HCT116 (cell line): ENCODE measurements around the gene NEB. TPM values are rescaled to one million over a fixed set of nuclear protein-coding genes. Genes with fewer than 3 reads are reported as not detected.

Experiments used
- ATAC-seq: fragments of 200-7000 bp; cut with Tn5 transposase; 2 replicates; pipeline ENCODE4 v1.9.1; 2020; ENCODE audit warnings: mild to moderate bottlenecking, moderate library complexity
- BruUV-seq: library from RNA; stranded (reverse); fragments of 400-500 nt; replicated peaks from 2 replicates; lab custom pipeline; 2021; lab: Mats Ljungman, UMichigan
- CTCF ChIA-PET: fragments of 300-600 bp; sonication (Branson Sonifier 250); formaldehyde crosslinking; loops from one replicate; lab custom pipeline; 2021; ENCODE audit warnings: antibody characterized with exemption; lab: Charles Lee
- POLR2A ChIA-PET: fragments of 300-600, 350-600 bp; sonication (Branson Sonifier 250); formaldehyde crosslinking; loops from one replicate; lab custom pipeline; 2021; ENCODE audit warnings: antibody characterized with exemption; lab: Charles Lee
- RAD21 ChIA-PET, 2 experiments: fragments of 300-600 bp; sonication (Branson Sonifier 250); formaldehyde crosslinking; loops; one replicate each; lab custom pipeline; 2023; ENCODE audit warnings: low total read pairs in 2 of 2; ENCODE audit not compliant: uncharacterized antibody in 2 of 2, unreplicated experiment in 2 of 2, low non-redundant PET in 1 of 2; lab: Charles Lee
- DNase-seq: peaks from one replicate; pipeline ENCODE4 v3.0.0-alpha.2; 2010; ENCODE audit warnings: low read depth, low spot score
- H2AFZ ChIP-seq: fragments of 200-600 bp; shearing (Covaris generic), sonication (generic); 2 replicates; pipeline ENCODE4 v1.6.1; 2017; ENCODE audit warnings: low read depth, mixed run types, mixed read lengths, antibody characterized with exemption, low read length; ENCODE audit not compliant: poor library complexity, severe bottlenecking
- H3K27ac ChIP-seq: 2 replicates; pipeline ENCODE4 v1.5.1; 2012; ENCODE audit warnings: low read depth, low read length
- H3K27me3 ChIP-seq: fragments of 200-600 bp; sonication (generic); 2 replicates; pipeline ENCODE4 v1.6.1; 2016; ENCODE audit warnings: mixed run types, low read length, mixed read lengths; ENCODE audit not compliant: insufficient read depth
- H3K36me3 ChIP-seq, 2 experiments: fragments of 200-500 bp in 1 of 2; fragments of 200-600 bp in 1 of 2; sonication (Bioruptor generic) in 1 of 2; sonication (generic) in 1 of 2; 2 replicates each; pipeline versions ENCODE4 v1.5.1 to v1.6.1; 2014 to 2016; ENCODE audit warnings: low read length in 2 of 2, inconsistent platforms in 1 of 2, mixed read lengths in 1 of 2, mixed run types in 1 of 2; ENCODE audit not compliant: insufficient read depth in 2 of 2, control insufficient read depth in 1 of 2
- H3K4me1 ChIP-seq, 2 experiments: fragments of 200-600 bp in 1 of 2; sonication (generic) in 1 of 2; 2 replicates each; pipeline versions ENCODE4 v1.5.1 to v1.6.1; 2012 to 2017; ENCODE audit warnings: low read length in 2 of 2, inconsistent platforms in 1 of 2, mild to moderate bottlenecking in 1 of 2, mixed read lengths in 1 of 2, mixed run types in 1 of 2, moderate library complexity in 1 of 2; ENCODE audit not compliant: insufficient read depth in 2 of 2, control insufficient read depth in 1 of 2
- H3K4me2 ChIP-seq: fragments of 200-600 bp; sonication (generic); 2 replicates; pipeline ENCODE4 v1.6.1; 2017; ENCODE audit warnings: mixed run types, low read length, mixed read lengths
- H3K4me3 ChIP-seq, 2 experiments: fragments of 200-600 bp in 1 of 2; sonication (generic) in 1 of 2; replicated peaks in 1 of 2; 2 replicates each; pipeline ENCODE4 v1.5.1; 2011 to 2016; ENCODE audit warnings: low read length in 2 of 2, control low read depth in 1 of 2, low read depth in 1 of 2, mild to moderate bottlenecking in 1 of 2, mixed read lengths in 1 of 2, mixed run types in 1 of 2
- H3K79me2 ChIP-seq: fragments of 200-600 bp; sonication (generic); 2 replicates; pipeline ENCODE4 v1.6.1; 2017; ENCODE audit warnings: mild to moderate bottlenecking, mixed run types, low read length, moderate library complexity, mixed read lengths; ENCODE audit not compliant: insufficient read depth
- H3K9ac ChIP-seq: fragments of 200-600 bp; sonication (generic); 2 replicates; pipeline ENCODE4 v1.6.1; 2016; ENCODE audit warnings: low read length, mixed read lengths
- H3K9me2 ChIP-seq: fragments of 200-600 bp; sonication (generic), shearing (Covaris generic); 2 replicates; pipeline ENCODE4 v1.6.1; 2017; ENCODE audit warnings: mixed run types, mild to moderate bottlenecking, moderate library complexity; ENCODE audit not compliant: insufficient read depth
- H3K9me3 ChIP-seq, 2 experiments: fragments of 200-500 bp in 1 of 2; fragments of 200-600 bp in 1 of 2; sonication (Bioruptor generic) in 1 of 2; sonication (generic) in 1 of 2; 2 replicates each; pipeline ENCODE4 v1.6.1; 2014 to 2017; ENCODE audit warnings: low read length in 2 of 2, mixed read lengths in 2 of 2, inconsistent platforms in 1 of 2, low read depth in 1 of 2, mild to moderate bottlenecking in 1 of 2, mixed run types in 1 of 2, moderate library complexity in 1 of 2; ENCODE audit not compliant: control insufficient read depth in 1 of 2, insufficient read depth in 1 of 2
- H4K20me1 ChIP-seq: fragments of 200-600 bp; sonication (generic), shearing (Covaris generic); 2 replicates; pipeline ENCODE4 v1.6.1; 2017; ENCODE audit warnings: mixed run types, mild to moderate bottlenecking, moderate library complexity; ENCODE audit not compliant: insufficient read depth
- ATF3 ChIP-seq: IDR thresholded peaks from 2 replicates; pipeline ENCODE4 v1.6.1; 2012
- CBX3 ChIP-seq: IDR thresholded peaks from 2 replicates; pipeline ENCODE4 v1.6.1; 2012; ENCODE audit warnings: low read depth
- CTCF ChIP-seq, 3 experiments: fragments of 200-600 bp in 1 of 3; sonication (generic) in 1 of 3; IDR thresholded peaks in 2 of 3; conservative IDR thresholded peaks in 1 of 3; 2 replicates each; pipeline ENCODE4 v1.5.1; 2012 to 2017; ENCODE audit warnings: low read depth in 2 of 3, low read length in 2 of 3, antibody characterized with exemption in 1 of 3, borderline replicate concordance in 1 of 3, control low read depth in 1 of 3, mild to moderate bottlenecking in 1 of 3, mixed read lengths in 1 of 3, mixed run types in 1 of 3, moderate library complexity in 1 of 3; ENCODE audit not compliant: insufficient read depth in 1 of 3
- EZH2 ChIP-seq: fragments of 200-600 bp; sonication (generic); IDR thresholded peaks from 2 replicates; pipeline ENCODE4 v1.6.1; 2017; ENCODE audit warnings: antibody characterized with exemption, mixed run types
- EZH2phosphoT487 ChIP-seq: fragments of 200-600 bp; IDR thresholded peaks from 2 replicates; pipeline ENCODE4 v1.6.1; 2018; ENCODE audit warnings: antibody characterized with exemption, borderline replicate concordance
- FOSL1 ChIP-seq: IDR thresholded peaks from 2 replicates; pipeline ENCODE4 v1.6.1; 2012; ENCODE audit warnings: low read depth
- MAX ChIP-seq: IDR thresholded peaks from 2 replicates; pipeline ENCODE4 v1.6.1; 2012
- POLR2A ChIP-seq: IDR thresholded peaks from 2 replicates; pipeline ENCODE4 v1.7.0; 2011; ENCODE audit warnings: borderline replicate concordance; ENCODE audit not compliant: insufficient read depth, insufficient read length; ENCODE audit errors: extremely low read depth
- RAD21 ChIP-seq: IDR thresholded peaks from 2 replicates; pipeline ENCODE4 v1.6.1; 2012; ENCODE audit warnings: low read depth, mild to moderate bottlenecking
- SP1 ChIP-seq: IDR thresholded peaks from 2 replicates; pipeline ENCODE4 v1.6.1; 2012; ENCODE audit warnings: low read depth
- SRF ChIP-seq: IDR thresholded peaks from 2 replicates; pipeline ENCODE4 v1.6.1; 2012; ENCODE audit warnings: low read depth
- TCF7L2 ChIP-seq: IDR thresholded peaks from 2 replicates; pipeline ENCODE4 v1.7.0; 2011; ENCODE audit warnings: borderline replicate concordance, inconsistent platforms; ENCODE audit not compliant: insufficient read depth, insufficient read length; ENCODE audit errors: extremely low read depth
- YY1 ChIP-seq: IDR thresholded peaks from 2 replicates; pipeline ENCODE4 v1.6.1; 2011; ENCODE audit warnings: low read length, low read depth, moderate library complexity, mild to moderate bottlenecking; ENCODE audit not compliant: insufficient replicate concordance; ENCODE audit errors: extremely low read depth
- ZBTB33 ChIP-seq: IDR thresholded peaks from 2 replicates; pipeline ENCODE4 v1.6.1; 2011; ENCODE audit warnings: mild to moderate bottlenecking, low read length, moderate library complexity; ENCODE audit not compliant: insufficient replicate concordance; ENCODE audit errors: extremely low read depth
- ZFX ChIP-seq: fragments of 450-650 bp; IDR thresholded peaks from 2 replicates; pipeline ENCODE4 v1.6.1; 2017
- intact Hi-C: fragments of 100-400 bp; cut with micrococcal nuclease; formaldehyde crosslinking; loops from 2 replicates; pipeline ENCODE4 v1.10.0; 2022
- total RNA-seq: library from RNA; stranded (reverse); gene quantifications from one replicate; pipeline ENCODE4 v1.2.1, GENCODE V29; 2021; ENCODE audit not compliant: unreplicated experiment

Gene NEB
- total RNA-seq, 1 experiment from 2014 or later, result 0.34 TPM

GRCh38 chr2:151484100-151484499 is 250.2 kb downstream of the NEB start:
- H2AFZ ChIP-seq, result no peak overlapping the region
- H3K9me2 ChIP-seq, result no peaks in the 10 kb centered on the region
- no peak overlapping the region for H3K4me3 ChIP-seq
- no peak overlapping the region for H3K27ac ChIP-seq
- DNase-seq (no peak), ATAC-seq (no peak)
- peaks cover 13% of the 10 kb centered on the region; the same call in 1 of the 2 replicates for H4K20me1 ChIP-seq
- no peaks in the 10 kb centered on the region for H3K4me1 ChIP-seq
- POLR2A ChIA-PET, result no interaction called here
- no TSS peak for BruUV-seq
- no peaks in the 10 kb centered on the region for H3K27me3 ChIP-seq
- CTCF ChIA-PET, result no interaction called here
- intact Hi-C loops, result no loop called here
- no peak overlapping the region for H3K4me2 ChIP-seq
- H3K36me3 ChIP-seq, result peaks cover 7 to 25% of the 10 kb centered on the region in 2 experiments; a peak in 2 of 4 replicates
- TF ChIP-seq ZBTB33, result no peak
- TF ChIP-seq EZH2phosphoT487, result no peak
- TF ChIP-seq TCF7L2, result no peak
- TF ChIP-seq EZH2, result no peak
- no peak for TF ChIP-seq SP1
- no peak for TF ChIP-seq CTCF (IDR thresholded peaks at IDR 0.05 in 2 of 3, conservative IDR thresholded peaks at IDR 0.05 in 1 of 3; ENCODE audit: borderline replicate concordance in 1 of 3, insufficient read depth in 1 of 3, low read depth in 2 of 3, low read length in 2 of 3)
- no peak for TF ChIP-seq SRF
- no peak for TF ChIP-seq FOSL1
- TF ChIP-seq YY1, result no peak
- TF ChIP-seq POLR2A, result no peak
- no peak for TF ChIP-seq MAX
- TF ChIP-seq ATF3, result no peak
- TF ChIP-seq CBX3, result no peak
- no peak for TF ChIP-seq RAD21
- no peak for TF ChIP-seq ZFX
- RAD21 ChIA-PET, result no interaction called here
- H3K9ac ChIP-seq, result no peak overlapping the region
- peaks cover 8% of the 10 kb centered on the region; the same call in 1 of the 2 replicates for H3K79me2 ChIP-seq
- no peaks in the 10 kb centered on the region for H3K9me3 ChIP-seq
